ENCODE measurements around the gene TMEM33.

The TMEM33 gene

GRCh38 chr4:41994461-41994985 lies 59.3 kb downstream of the TMEM33 start:
- no peak for DNase-seq
- no peaks in the 10 kb centered on the region for H3K9me3 Mint-ChIP-seq
- peaks cover 12% of the 10 kb centered on the region for H3K36me3 Mint-ChIP-seq
- no peak overlapping the region for H3K4me3 Mint-ChIP-seq
- H3K4me1 Mint-ChIP-seq = peaks cover 27% of the 10 kb centered on the region
- no peak overlapping the region for H3K27ac Mint-ChIP-seq
- H3K27me3 Mint-ChIP-seq = no peaks in the 10 kb centered on the region
- CTCF ChIA-PET = interaction anchor here (1.4 kb wide), 1 partner anchor 36 kb away, joined by 3 read pairs; no protein-coding TSS in a partner anchor

GRCh38 chr4:41998019-41998418 lies 62.8 kb downstream of the TMEM33 start:
- Mint-ChIP-seq H3K4me3 (no peak overlapping the region), H3K27ac (no peak overlapping the region)
- CTCF ChIA-PET = no interaction called here

GRCh38 chr4:41999321-41999720 lies 64.1 kb downstream of the TMEM33 start:
- no peak overlapping the region for H3K27ac Mint-ChIP-seq
- no peaks in the 10 kb centered on the region for H3K9me3 Mint-ChIP-seq
- H3K4me1 Mint-ChIP-seq = peaks cover 2% of the 10 kb centered on the region
- DNase-seq = no peak
- H3K36me3 Mint-ChIP-seq = peaks cover 21% of the 10 kb centered on the region
- CTCF ChIA-PET = interaction anchor here (0.6 kb wide), 1 partner anchor 77 kb away, joined by 3 read pairs; no protein-coding TSS in a partner anchor
- H3K27me3 Mint-ChIP-seq = no peaks in the 10 kb centered on the region
- H3K4me3 Mint-ChIP-seq = no peak overlapping the region

More at GRCh38 chr4:41998019-41998418, 62.8 kb downstream of the TMEM33 start:
- Mint-ChIP-seq H3K27me3 (no peaks in the 10 kb centered on the region), H3K4me1 (peaks cover 2% of the 10 kb centered on the region), H3K36me3 (peaks cover 12% of the 10 kb centered on the region), H3K9me3 (no peaks in the 10 kb centered on the region)
- no peak for DNase-seq

GRCh38 chr4:42008011-42008786 lies 73.0 kb downstream of the TMEM33 start:
- CTCF ChIA-PET = no interaction called here
- Mint-ChIP-seq H3K9me3 (no peaks in the 10 kb centered on the region), H3K27ac (no peak overlapping the region), H3K27me3 (no peaks in the 10 kb centered on the region), H3K4me3 (no peak overlapping the region), H3K4me1 (no peaks in the 10 kb centered on the region), H3K36me3 (peaks cover 48% of the 10 kb centered on the region)
- no peak for DNase-seq
